ENCODE measurements around the gene ADGRD2. TPM values are rescaled to one million over a fixed set of nuclear protein-coding genes. Genes with fewer than 3 reads are reported as not detected.

Gene ADGRD2
- total and polyA plus RNA-seq, 10 donors: 0.15 to 0.50 (median 0.25) TPM; not detected in 5

GRCh38 chr9:124511426-124511840 is 61.2 kb downstream of the ADGRD2 start:
- WGBS, 5 donors: 54 to 82% (median 73%) methylated on average over 5 to 6 of the region's 6 CpGs

GRCh38 chr9:124511891-124512805 is 61.9 kb downstream of the ADGRD2 start:
- Histone ChIP-seq H3K9me3 (no peaks in the 10 kb centered on the region), H3K4me3 (no peak overlapping the region), H3K4me1 (peaks cover 9 to 48% (median 26%) of the 10 kb centered on the region in 6 donors), H3K27me3 (replicated peaks in 1 of 7) (peaks cover 0 to 23% (median 0%) of the 10 kb centered on the region in 7 donors), H3K36me3 (no peaks in the 10 kb centered on the region), H3K27ac (peak overlapping the region in 7 of 8 donors; percentile 35 to 80 (median 68))
- WGBS, 5 donors: 23 to 37% (median 31%) methylated on average over 19 to 23 of the region's 23 CpGs
- no peak for DNase-seq
- TF ChIP-seq POLR2AphosphoS5 (IDR thresholded peaks at IDR 0.05) (peak; percentile 83 to 88 (median 85)), CTCF (IDR thresholded peaks at IDR 0.05 in 8 of 11, conservative IDR thresholded peaks at IDR 0.05 in 3 of 11) (peak in 1 of 11 experiments; percentile 2), POLR2A (IDR thresholded peaks at IDR 0.05) (no peak)
- intact Hi-C loops (cut with DNase I; ENCODE audit: low total_unique reads): no loop called here

More at GRCh38 chr9:124511426-124511840, 61.2 kb downstream of the ADGRD2 start:
- DNase-seq: no peak
- peaks cover 9 to 48% (median 26%) of the 10 kb centered on the region in 6 donors for H3K4me1 ChIP-seq
- no peaks in the 10 kb centered on the region for H3K9me3 ChIP-seq
- H3K27me3 ChIP-seq (replicated peaks in 1 of 7): peaks cover 0 to 30% (median 0%) of the 10 kb centered on the region in 7 donors
- no peak overlapping the region for H3K4me3 ChIP-seq
- H3K36me3 ChIP-seq: no peaks in the 10 kb centered on the region
- no peak for TF ChIP-seq POLR2AphosphoS5 (IDR thresholded peaks at IDR 0.05)
- no peak for TF ChIP-seq CTCF (IDR thresholded peaks at IDR 0.05 in 8 of 11, conservative IDR thresholded peaks at IDR 0.05 in 3 of 11)
- no peak for TF ChIP-seq POLR2A (IDR thresholded peaks at IDR 0.05)
- peak overlapping the region in 6 of 8 donors; percentile 36 to 80 (median 68) for H3K27ac ChIP-seq
- intact Hi-C loops (cut with DNase I; ENCODE audit: low total_unique reads): no loop called here

- DNase-seq: no peak
These were observed 62.6 kb downstream of the ADGRD2 start for GRCh38 chr9:124512806-124513204.

More at GRCh38 chr9:124512806-124513204, 62.6 kb downstream of the ADGRD2 start:
- TF ChIP-seq CTCF (IDR thresholded peaks at IDR 0.05 in 8 of 11, conservative IDR thresholded peaks at IDR 0.05 in 3 of 11) (no peak), POLR2A (IDR thresholded peaks at IDR 0.05) (no peak), POLR2AphosphoS5 (IDR thresholded peaks at IDR 0.05) (no peak)
- no peak overlapping the region for H3K4me3 ChIP-seq
- peaks cover 0 to 17% (median 0%) of the 10 kb centered on the region in 7 donors for H3K27me3 ChIP-seq (replicated peaks in 1 of 7)
- peak overlapping the region in 6 of 8 donors; percentile 35 to 80 (median 68) for H3K27ac ChIP-seq
- WGBS, 5 donors: 45 to 78% (median 56%) methylated on average over 9 of the region's 9 CpGs
- intact Hi-C loops (cut with DNase I; ENCODE audit: low total_unique reads): no loop called here
- H3K36me3 ChIP-seq: no peaks in the 10 kb centered on the region
- H3K9me3 ChIP-seq: no peaks in the 10 kb centered on the region
- peaks cover 9 to 44% (median 24%) of the 10 kb centered on the region in 6 donors for H3K4me1 ChIP-seq
